GM11168 (cell line): ENCODE measurements around the gene GSTM4.
"Not testable (repeated sequence)": the region's sequence is repeated elsewhere in the genome, so short reads cannot be mapped to it uniquely, and the experiment has no call there.

Source experiments
- in situ Hi-C: fragments of 300-500 bp; cut with MboI; formaldehyde crosslinking; loops from one replicate; pipeline ENCODE4 v1.12.0; 2022; ENCODE audit warnings: low sequenced_read_pairs; ENCODE audit not compliant: unreplicated experiment

GSTM4 gene

GRCh38 chr1:109659997-109660690 lies 4.2 kb downstream of the GSTM4 start:
- in situ Hi-C loops, result loop anchor here (10.0 kb wide), 1 partner anchor 55 kb away; the partner anchor contains the start of gene GSTM5

- in situ Hi-C loops, result loop anchor here (10.0 kb wide), 1 partner anchor 54 kb away; the partner anchor contains the start of gene GSTM5
These were observed 4.8 kb downstream of the GSTM4 start for GRCh38 chr1:109660691-109661026.

- in situ Hi-C loops, result loop anchor here (10.0 kb wide), 1 partner anchor 53 kb away; the partner anchor contains the start of gene GSTM5
These were observed 5.5 kb downstream of the GSTM4 start for GRCh38 chr1:109661391-109661790.

- in situ Hi-C loops, result loop anchor here (10.0 kb wide), 1 partner anchor 50 kb away; the partner anchor contains the start of gene GSTM5
These were observed 8.8 kb downstream of the GSTM4 start for GRCh38 chr1:109664671-109665070.

GRCh38 chr1:109667452-109668122 lies 11.7 kb downstream of the GSTM4 start, which contains the start of gene GSTM2:
Gene GSTM2 (plus strand): TSS chr1:109668057. CDS start chr1:109668116, 59 bp downstream.
- in situ Hi-C loops, result loop anchor here (10.0 kb wide), 1 partner anchor 47 kb away; the partner anchor contains the start of gene GSTM5

GRCh38 chr1:109668123-109668775 lies 12.3 kb downstream of the GSTM4 start:
- in situ Hi-C loops, result loop anchor here (10.0 kb wide), 1 partner anchor 47 kb away; the partner anchor contains the start of gene GSTM5

- in situ Hi-C loops, result loop anchor here (10.0 kb wide), 1 partner anchor 45 kb away; the partner anchor contains the start of gene GSTM5
These were observed 13.5 kb downstream of the GSTM4 start for GRCh38 chr1:109669246-109669948.

- in situ Hi-C loops, result loop anchor here (10.0 kb wide), 1 partner anchor 45 kb away; the partner anchor contains the start of gene GSTM5
These were observed 14.0 kb downstream of the GSTM4 start for GRCh38 chr1:109669949-109670302.

- in situ Hi-C loops, result no loop called here
These were observed 15.2 kb downstream of the GSTM4 start for GRCh38 chr1:109671067-109671466.

GRCh38 chr1:109673861-109674260 lies 18.0 kb downstream of the GSTM4 start:
- in situ Hi-C loops, result not testable (repeated sequence)

- in situ Hi-C loops, result not testable (repeated sequence)
These were observed 20.9 kb downstream of the GSTM4 start for GRCh38 chr1:109676683-109677381.

GRCh38 chr1:109677459-109677858 lies 21.6 kb downstream of the GSTM4 start:
- in situ Hi-C loops, result no loop called here

GRCh38 chr1:109678637-109679036 lies 22.7 kb downstream of the GSTM4 start:
- in situ Hi-C loops, result not testable (repeated sequence)

GRCh38 chr1:109684777-109685176 lies 28.9 kb downstream of the GSTM4 start:
- in situ Hi-C loops, result not testable (repeated sequence)

- in situ Hi-C loops, result not testable (repeated sequence)
These were observed 29.5 kb downstream of the GSTM4 start for GRCh38 chr1:109685399-109685798.

GRCh38 chr1:109685890-109686289 lies 30.0 kb downstream of the GSTM4 start:
- in situ Hi-C loops, result not testable (repeated sequence)

- in situ Hi-C loops, result not testable (repeated sequence)
These were observed 31.2 kb downstream of the GSTM4 start for GRCh38 chr1:109687109-109687508.

GRCh38 chr1:109687641-109688499 lies 32.0 kb downstream of the GSTM4 start, which contains the start of gene GSTM1:
Gene GSTM1 (plus strand): TSS chr1:109687817. CDS start chr1:109687874, 57 bp downstream.
- in situ Hi-C loops, result no loop called here
